IMR-90 (cell line): Measurements from ENCODE around the gene MECR. TPM values are rescaled to one million over a fixed set of nuclear protein-coding genes. Genes with fewer than 3 reads are reported as not detected.

Source experiments
- ATAC-seq: fragments of 200-7000 bp; cut with Tn5 transposase; 2 replicates; pipeline ENCODE4 v1.9.1; 2020; ENCODE audit warnings: low read depth, mild to moderate bottlenecking, moderate library complexity
- BruUV-seq: library from RNA; stranded (reverse); fragments of 400-500 nt; replicated peaks from 2 replicates; lab custom pipeline; 2021; lab: Mats Ljungman, UMichigan
- CTCF ChIA-PET: fragments of 300-600 bp; formaldehyde crosslinking; extraction: SDS; loops from one replicate; lab custom pipeline; 2021; ENCODE audit warnings: antibody characterized with exemption; lab: Yijun Ruan, JAX
- POLR2A ChIA-PET: fragments of 300-600 bp; sonication (Branson Sonifier 250); formaldehyde crosslinking; loops from one replicate; lab custom pipeline; 2022; ENCODE audit warnings: antibody characterized with exemption; ENCODE audit not compliant: unreplicated experiment; lab: Charles Lee
- DNase-seq: peaks from one replicate; pipeline ENCODE4 v3.0.0; 2013
- H2AFZ ChIP-seq: replicated peaks from 2 replicates; pipeline ENCODE3; 2013; ENCODE audit warnings: low read length, mild to moderate bottlenecking; ENCODE audit not compliant: poor library complexity
- H2AK5ac ChIP-seq: 2 replicates; pipeline ENCODE4 v1.6.1; 2013; ENCODE audit warnings: low read depth, low read length, inconsistent platforms
- H2AK9ac ChIP-seq: replicated peaks from 2 replicates; pipeline ENCODE3; 2013; ENCODE audit warnings: mild to moderate bottlenecking, low read depth, low read length, moderate library complexity; ENCODE audit not compliant: poor library complexity
- H2BK120ac ChIP-seq: 2 replicates; pipeline ENCODE4 v1.6.1; 2013; ENCODE audit warnings: low read depth, low read length, inconsistent platforms
- H2BK15ac ChIP-seq: 3 replicates; pipeline ENCODE4 v1.6.1; 2013; ENCODE audit warnings: low read depth, low read length, inconsistent platforms
- H2BK20ac ChIP-seq: 2 replicates; pipeline ENCODE4 v1.6.1; 2013; ENCODE audit warnings: low read depth, mild to moderate bottlenecking, inconsistent platforms, low read length, moderate library complexity
- H2BK5ac ChIP-seq: 2 replicates; pipeline ENCODE4 v1.6.1; 2013; ENCODE audit warnings: mild to moderate bottlenecking, low read depth, low read length, inconsistent platforms; ENCODE audit not compliant: poor library complexity, severe bottlenecking
- H3K14ac ChIP-seq: replicated peaks from 2 replicates; pipeline ENCODE4 v1.6.1; 2013; ENCODE audit warnings: low read depth, low read length, inconsistent platforms
- H3K18ac ChIP-seq: 2 replicates; pipeline ENCODE4 v1.6.1; 2013; ENCODE audit warnings: low read depth, low read length, control low read depth
- H3K23ac ChIP-seq: 2 replicates; pipeline ENCODE4 v1.6.1; 2013; ENCODE audit warnings: low read depth, low read length, inconsistent platforms
- H3K27ac ChIP-seq: 2 replicates; pipeline ENCODE4 v1.5.1; 2013; ENCODE audit warnings: mild to moderate bottlenecking, control low read depth, low read length; ENCODE audit not compliant: insufficient read depth
- H3K27me3 ChIP-seq: 2 replicates; pipeline ENCODE4 v1.6.1; 2013; ENCODE audit warnings: low read length; ENCODE audit not compliant: control insufficient read depth, insufficient read depth
- H3K36me3 ChIP-seq: 2 replicates; pipeline ENCODE4 v1.6.1; 2013; ENCODE audit warnings: low read length, mixed read lengths; ENCODE audit not compliant: control insufficient read depth, insufficient read depth
- H3K4ac ChIP-seq: 2 replicates; pipeline ENCODE4 v1.6.1; 2013; ENCODE audit warnings: low read depth, low read length, inconsistent platforms
- H3K4me1 ChIP-seq: 2 replicates; pipeline ENCODE4 v1.6.1; 2013; ENCODE audit warnings: low read length, mixed read lengths; ENCODE audit not compliant: control insufficient read depth, insufficient read depth
- H3K4me2 ChIP-seq: 2 replicates; pipeline ENCODE4 v1.6.1; 2013; ENCODE audit warnings: low read depth, mild to moderate bottlenecking, control low read depth, low read length, moderate library complexity
- H3K4me3 ChIP-seq: 2 replicates; pipeline ENCODE4 v1.5.1; 2013; ENCODE audit warnings: low read depth, mild to moderate bottlenecking, control low read depth, low read length, moderate library complexity; ENCODE audit not compliant: insufficient read depth
- H3K56ac ChIP-seq: 2 replicates; pipeline ENCODE4 v1.6.1; 2013; ENCODE audit warnings: low read length, inconsistent platforms; ENCODE audit not compliant: insufficient read depth; ENCODE audit errors: extremely low read depth
- H3K79me1 ChIP-seq, 2 experiments: 2 replicates each; pipeline ENCODE4 v1.6.1; 2013; ENCODE audit warnings: low read length in 2 of 2, inconsistent platforms in 1 of 2, low read depth in 1 of 2
- H3K9ac ChIP-seq: 2 replicates; pipeline ENCODE4 v1.6.1; 2013; ENCODE audit warnings: low read depth, low read length, control low read depth
- H3K9me1 ChIP-seq: 2 replicates; pipeline ENCODE4 v1.6.1; 2013; ENCODE audit warnings: low read length, inconsistent platforms; ENCODE audit not compliant: insufficient read depth
- H3K9me3 ChIP-seq: 2 replicates; pipeline ENCODE4 v1.6.1; 2013; ENCODE audit warnings: low read length; ENCODE audit not compliant: control insufficient read depth, insufficient read depth
- H4K20me1 ChIP-seq: 2 replicates; pipeline ENCODE4 v1.6.1; 2013; ENCODE audit warnings: low read length, inconsistent platforms; ENCODE audit not compliant: insufficient read depth
- H4K5ac ChIP-seq: 2 replicates; pipeline ENCODE4 v1.6.1; 2013; ENCODE audit warnings: mild to moderate bottlenecking, low read depth, low read length, control low read depth
- H4K8ac ChIP-seq, 2 experiments: 2 replicates each; pipeline ENCODE4 v1.6.1; 2013; ENCODE audit warnings: low read depth in 2 of 2, low read length in 2 of 2, control low read depth in 1 of 2, inconsistent platforms in 1 of 2
- H4K91ac ChIP-seq: 2 replicates; pipeline ENCODE4 v1.6.1; 2013; ENCODE audit warnings: low read depth, low read length, inconsistent platforms; ENCODE audit not compliant: insufficient read depth
- RAD21 ChIP-seq: IDR thresholded peaks from 2 replicates; pipeline ENCODE4 v1.6.1; 2012; ENCODE audit warnings: low read length, improper control_type of control experiment
- WGBS, 2 experiments: methylation state at CpG; one replicate each; pipeline versions ENCODE4 v1.1.5 to v1.1.7; 2013; ENCODE audit warnings: missing lambda C conversion rate in 2 of 2; ENCODE audit not compliant: insufficient read length in 1 of 2; ENCODE audit errors: extremely low coverage in 2 of 2; 5-methylcytosine and 5-hydroxymethylcytosine counted together
- dilution Hi-C: fragments of 300-500 bp; cut with HindIII; formaldehyde crosslinking; loops from one replicate; pipeline ENCODE4 v1.14.3; 2018; ENCODE audit warnings: low sequenced_read_pairs; ENCODE audit not compliant: unreplicated experiment
- in situ Hi-C: fragments of 300-500 bp; cut with MboI; formaldehyde crosslinking; loops from 3 replicates; pipeline ENCODE4 v1.14.3; 2019; ENCODE audit warnings: low sequenced_read_pairs, inconsistent platforms, mixed read lengths
- intact Hi-C: fragments of 100-400 bp; cut with micrococcal nuclease; formaldehyde crosslinking; loops from 2 replicates; pipeline ENCODE4 v1.10.0; 2022
- polyA plus RNA-seq, 3 experiments: library from polyadenylated mRNA; depleted of rRNA; stranded (reverse); fragments of >200 nt; gene quantifications; 2 replicates each; pipeline ENCODE4 v1.2.3, GENCODE V29; 2012; ENCODE audit warnings: low replicate concordance in 1 of 3
- total RNA-seq: library from RNA; depleted of rRNA; stranded (reverse); fragments of >200 nt; gene quantifications from 2 replicates; pipeline ENCODE4 v1.2.3, GENCODE V29; 2012

Gene MECR
- total and polyA plus RNA-seq, 2 of the 4 experiments (the other 2 are of a cell fraction) = 20.3 to 24.8 TPM

GRCh38 chr1:29217633-29218032 is 13.1 kb downstream of the MECR start:
- DNase-seq (no peak), ATAC-seq (peak; percentile 72)
- no peak overlapping the region for H3K23ac ChIP-seq
- H2AFZ ChIP-seq = no peak overlapping the region
- H3K18ac ChIP-seq = no peak overlapping the region
- no peak overlapping the region for H3K4me3 ChIP-seq
- H2BK120ac ChIP-seq = no peak overlapping the region; the same call in 1 of the 2 replicates
- intact Hi-C loops (no loop called here), dilution Hi-C loops (no loop called here), in situ Hi-C loops (no loop called here)
- H3K9ac ChIP-seq = no peak overlapping the region
- H3K27me3 ChIP-seq = no peaks in the 10 kb centered on the region
- H2AK5ac ChIP-seq = no peak overlapping the region
- H3K4me1 ChIP-seq = peaks cover 4% of the 10 kb centered on the region
- no peak overlapping the region for H3K56ac ChIP-seq
- H3K14ac ChIP-seq = no peak overlapping the region
- no peak overlapping the region for H4K91ac ChIP-seq
- no peak overlapping the region for H3K4ac ChIP-seq
- H3K4me2 ChIP-seq = no peak overlapping the region
- peaks cover 14% of the 10 kb centered on the region for H3K36me3 ChIP-seq
- no peak for TF ChIP-seq RAD21
- H3K9me1 ChIP-seq = peaks cover 10% of the 10 kb centered on the region; the same call in 1 of the 2 replicates
- no peak overlapping the region for H2BK15ac ChIP-seq
- H2BK20ac ChIP-seq = no peak overlapping the region
- no peak overlapping the region for H2BK5ac ChIP-seq
- no peak overlapping the region for H3K27ac ChIP-seq
- H3K79me1 ChIP-seq = peaks cover 6 to 19% of the 10 kb centered on the region in 2 experiments; a peak in 3 of 4 replicates
- ChIA-PET POLR2A (no interaction called here), CTCF (interaction anchor here (0.6 kb wide), 1 partner anchor 175 kb away, joined by 6 read pairs; no protein-coding TSS in a partner anchor)
- no peak overlapping the region for H4K8ac ChIP-seq
- BruUV-seq = no TSS peak
- H4K20me1 ChIP-seq = peaks cover 4% of the 10 kb centered on the region; the same call in 1 of the 2 replicates
- H2AK9ac ChIP-seq = no peak overlapping the region
- no peak overlapping the region for H4K5ac ChIP-seq
- no CpG with 5 or more reads among the region's 2 CpGs for WGBS, 2 experiments
- no peaks in the 10 kb centered on the region for H3K9me3 ChIP-seq
